Stimulated activated CD4-positive, alpha-beta T cell treated with anti-CD3 and anti-CD28 coated beads, Interleukin-4, amount 100 ng/mL, for 1 hour (primary cell): Measurements from ENCODE around the gene EIF5A.

Experiments used
- DNase-seq: peaks from one replicate; pipeline ENCODE4 v3.0.0-alpha.2; 2020

EIF5A gene

GRCh38 chr17:7357381-7357780 lies 50.0 kb downstream of the EIF5A start:
- DNase-seq, result no peak

- DNase-seq, result no peak
Observed at GRCh38 chr17:7361906-7362305, 54.5 kb downstream of the EIF5A start.
